GM12875 (cell line): ENCODE results near the gene LRRC37A.
"Not testable (repeated sequence)": the region's sequence is repeated elsewhere in the genome, so short reads cannot be mapped to it uniquely, and the experiment has no call there.

Source experiments
- H3K4me3 ChIP-seq: one replicate; pipeline ENCODE4 v1.5.1; 2011; ENCODE audit warnings: low read depth, low read length, control low read depth
- CTCF ChIP-seq: IDR thresholded peaks from 2 replicates; pipeline ENCODE4 v1.5.1; 2011; ENCODE audit warnings: low read depth, mild to moderate bottlenecking, control low read depth, inconsistent platforms, low read length, moderate library complexity, borderline replicate concordance; ENCODE audit not compliant: insufficient read depth

The LRRC37A gene

GRCh38 chr17:46266656-46267544, 28.0 kb upstream of the LRRC37A start:
- H3K4me3 ChIP-seq = peak overlapping the region; percentile 74
- no peak for TF ChIP-seq CTCF

DNA sequence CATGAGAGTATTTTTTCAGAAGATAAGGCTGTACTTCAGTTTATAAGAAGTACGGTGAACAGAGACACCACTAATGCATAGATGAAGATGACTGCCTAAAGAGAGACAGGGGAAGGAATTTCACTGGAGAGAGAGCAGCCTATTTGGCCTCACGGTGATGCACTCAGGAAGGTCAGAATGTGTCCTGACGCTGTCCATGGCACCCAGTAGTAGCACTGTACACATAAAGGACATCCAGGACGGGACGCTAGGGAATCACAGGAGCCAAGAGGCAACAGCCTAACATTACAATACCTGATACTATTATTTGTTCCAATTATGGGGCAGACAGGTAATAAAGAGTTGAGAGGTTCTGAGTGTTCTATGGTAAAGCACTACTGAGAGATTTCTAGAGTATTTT, 24.9 kb upstream of the LRRC37A start:
- H3K4me3 ChIP-seq = no peak overlapping the region
- no peak for TF ChIP-seq CTCF

GRCh38 chr17:46273541-46274236, 21.2 kb upstream of the LRRC37A start:
- no peak overlapping the region for H3K4me3 ChIP-seq
- no peak for TF ChIP-seq CTCF

- no peak overlapping the region for H3K4me3 ChIP-seq
- no peak for TF ChIP-seq CTCF
Observed at GRCh38 chr17:46274238-46274637, 20.7 kb upstream of the LRRC37A start.

DNA sequence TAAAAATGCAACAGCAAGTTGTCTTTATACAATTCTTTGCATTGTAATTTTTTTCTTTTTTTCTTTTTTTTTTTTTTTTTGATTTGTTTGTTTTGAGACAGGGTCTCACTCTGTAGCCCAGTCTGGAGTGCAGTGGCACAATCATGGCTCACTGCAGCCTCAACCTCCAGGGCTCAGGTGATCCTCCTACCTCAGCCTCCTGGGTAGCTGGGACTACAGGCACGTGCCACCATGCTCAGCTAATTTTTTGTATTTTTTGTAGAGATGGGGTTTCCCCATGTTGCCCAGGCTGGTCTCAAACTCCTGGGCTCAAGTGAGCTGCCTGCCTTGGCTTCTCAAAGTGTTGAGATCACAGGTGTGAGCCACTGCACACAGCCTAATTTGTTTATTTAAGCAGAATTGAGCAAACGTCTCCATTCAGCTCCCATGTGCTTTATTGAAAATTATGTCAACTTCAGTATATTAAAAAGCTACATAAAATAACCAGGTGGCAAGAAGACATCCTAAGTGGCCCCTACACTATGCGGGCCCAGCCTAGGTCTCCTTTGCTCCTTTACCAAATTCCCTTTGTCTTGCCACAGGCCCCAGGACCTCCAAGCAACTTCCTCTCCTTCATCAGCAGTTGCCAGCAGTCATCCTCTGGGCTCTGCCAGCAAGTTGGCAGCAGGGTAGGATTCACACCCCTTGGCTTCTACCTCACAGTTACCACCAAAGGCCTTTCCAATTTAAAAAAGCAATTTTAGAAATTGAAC, 18.0 kb upstream of the LRRC37A start:
- not testable (repeated sequence) for H3K4me3 ChIP-seq

DNA sequence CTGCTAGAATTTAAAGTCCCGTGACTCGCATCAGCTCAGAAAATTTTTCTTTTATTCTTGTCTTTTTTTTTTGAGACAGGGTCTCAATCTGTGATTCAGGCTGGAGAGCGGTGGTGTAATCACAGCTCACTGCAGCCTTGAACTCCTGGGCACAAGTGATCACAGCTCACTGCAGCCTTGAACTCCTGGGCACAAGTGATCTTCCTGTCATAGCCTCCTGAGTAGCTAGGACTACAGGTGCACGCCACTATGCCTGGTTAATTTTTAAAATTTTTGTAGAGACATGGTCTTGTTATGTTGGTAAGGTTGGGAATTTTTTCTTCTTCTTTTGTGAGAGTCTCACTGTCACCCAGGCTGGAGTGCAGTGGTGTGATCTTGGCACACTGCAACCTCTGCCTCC, 13.6 kb upstream of the LRRC37A start:
- H3K4me3 ChIP-seq = not testable (repeated sequence)

DNA sequence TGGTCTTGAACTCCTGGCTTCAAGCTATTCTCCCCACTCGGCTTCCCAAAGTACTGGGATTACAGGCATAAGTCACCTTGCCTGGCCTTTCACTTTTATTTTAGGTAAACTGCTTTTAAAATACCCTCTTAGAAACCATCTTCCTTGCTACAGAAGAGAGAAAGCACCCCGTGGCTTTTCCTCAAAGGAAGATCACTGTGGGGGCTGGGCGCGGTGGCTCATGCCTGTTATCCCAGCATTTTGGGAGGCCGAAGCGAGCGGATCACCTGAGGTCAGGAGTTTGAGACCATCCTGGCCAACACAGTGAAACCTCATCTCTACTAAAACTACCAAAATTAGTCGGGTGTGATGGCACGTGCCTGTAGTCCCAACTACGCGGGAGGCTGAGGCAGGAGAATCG, 12.3 kb upstream of the LRRC37A start:
- H3K4me3 ChIP-seq = not testable (repeated sequence)

DNA sequence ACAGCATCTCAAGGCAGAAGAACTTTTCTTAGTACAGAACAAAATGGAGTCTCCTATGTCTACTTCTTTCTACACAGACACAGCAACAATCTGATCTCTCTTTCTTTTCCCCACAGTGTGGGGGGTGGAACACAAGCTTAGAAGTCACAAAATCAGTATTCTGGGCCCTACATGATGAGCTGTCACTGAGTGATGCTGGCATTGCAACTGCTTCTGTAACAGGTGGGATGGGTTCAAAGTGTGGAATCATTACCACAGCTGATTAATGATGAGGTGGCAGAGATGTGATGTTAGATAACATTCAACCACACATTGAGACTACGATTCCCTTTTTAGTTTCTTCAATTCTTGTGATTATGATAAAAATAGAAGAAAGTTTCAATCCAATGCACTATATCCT, 10.5 kb upstream of the LRRC37A start:
- H3K4me3 ChIP-seq = not testable (repeated sequence)

- H3K4me3 ChIP-seq = not testable (repeated sequence)
Observed at GRCh38 chr17:46285500-46285899, 9.4 kb upstream of the LRRC37A start.
